H7 (cell line): Measurements from ENCODE around the gene CREG2. TPM values are rescaled to one million over a fixed set of nuclear protein-coding genes. Genes with fewer than 3 reads are reported as not detected.

Source experiments
- DNase-seq: peaks from one replicate; pipeline ENCODE4 v3.0.0; 2012
- H3K27me3 ChIP-seq: 2 replicates; pipeline ENCODE4 v1.6.0; 2011; ENCODE audit warnings: mild to moderate bottlenecking, low read length; ENCODE audit not compliant: control insufficient read depth, insufficient read depth
- H3K36me3 ChIP-seq: replicated peaks from 2 replicates; pipeline ENCODE4 v1.5.1; 2011; ENCODE audit warnings: low read length; ENCODE audit not compliant: control insufficient read depth, insufficient read depth
- H3K4me3 ChIP-seq: 2 replicates; pipeline ENCODE4 v1.5.1; 2011; ENCODE audit warnings: low read depth, mild to moderate bottlenecking, control low read depth, low read length, moderate library complexity; ENCODE audit not compliant: insufficient read depth
- total RNA-seq: library from RNA; depleted of rRNA; stranded (reverse); fragments of >200 nt; shearing (Covaris generic); gene quantifications from 2 replicates; pipeline ENCODE4 v1.2.3, GENCODE V29; 2014; rRNA removed

CREG2 gene
- 0.03 and 0.15 TPM in 2 replicates for total RNA-seq

GRCh38 chr2:101387151-101387834, at the start of gene CREG2:
CREG2 (minus strand) TSS chr2:101387503; CDS start chr2:101387457, 46 bp downstream.
- H3K27me3 ChIP-seq, result peaks cover 32% of the 10 kb centered on the region
- no peaks in the 10 kb centered on the region for H3K36me3 ChIP-seq
- peak within 1 kb of the TSS; percentile 55 for H3K4me3 ChIP-seq
- peak; percentile 95 for DNase-seq

GRCh38 chr2:101435001-101435862, 47.9 kb upstream of the CREG2 start:
- Histone ChIP-seq H3K27me3 (peaks cover 2% of the 10 kb centered on the region; the same call in 1 of the 2 replicates), H3K4me3 (no peak overlapping the region), H3K36me3 (no peaks in the 10 kb centered on the region)
- peak; percentile 88 for DNase-seq

- no peak overlapping the region for H3K4me3 ChIP-seq
- no peaks in the 10 kb centered on the region for H3K36me3 ChIP-seq
- no peak for DNase-seq
- H3K27me3 ChIP-seq, result peaks cover 2% of the 10 kb centered on the region; the same call in 1 of the 2 replicates
Observed at GRCh38 chr2:101433465-101433864, 46.2 kb upstream of the CREG2 start.

- no peak overlapping the region for H3K4me3 ChIP-seq
- no peak for DNase-seq
- H3K36me3 ChIP-seq, result no peaks in the 10 kb centered on the region
- peaks cover 2% of the 10 kb centered on the region; the same call in 1 of the 2 replicates for H3K27me3 ChIP-seq
Observed at GRCh38 chr2:101432411-101433181, 45.3 kb upstream of the CREG2 start.

- no peak overlapping the region for H3K4me3 ChIP-seq
- no peak for DNase-seq
- H3K27me3 ChIP-seq, result peaks cover 2% of the 10 kb centered on the region; the same call in 1 of the 2 replicates
- no peaks in the 10 kb centered on the region for H3K36me3 ChIP-seq
Observed at GRCh38 chr2:101431486-101431885, 44.2 kb upstream of the CREG2 start.

GRCh38 chr2:101430156-101430555, 42.9 kb upstream of the CREG2 start:
- H3K27me3 ChIP-seq, result peaks cover 2% of the 10 kb centered on the region; the same call in 1 of the 2 replicates
- no peak for DNase-seq
- no peak overlapping the region for H3K4me3 ChIP-seq
- no peaks in the 10 kb centered on the region for H3K36me3 ChIP-seq

GRCh38 chr2:101429453-101429852, 42.1 kb upstream of the CREG2 start:
- Histone ChIP-seq H3K36me3 (no peaks in the 10 kb centered on the region), H3K27me3 (peaks cover 2% of the 10 kb centered on the region; the same call in 1 of the 2 replicates), H3K4me3 (no peak overlapping the region)
- no peak for DNase-seq

- Histone ChIP-seq H3K27me3 (no peaks in the 10 kb centered on the region), H3K36me3 (no peaks in the 10 kb centered on the region), H3K4me3 (no peak overlapping the region)
- no peak for DNase-seq
Observed at GRCh38 chr2:101428422-101429176, 41.3 kb upstream of the CREG2 start.

- Histone ChIP-seq H3K27me3 (no peaks in the 10 kb centered on the region), H3K4me3 (no peak overlapping the region), H3K36me3 (no peaks in the 10 kb centered on the region)
- DNase-seq, result no peak
Observed at GRCh38 chr2:101427743-101428142, 40.4 kb upstream of the CREG2 start.

- no peak for DNase-seq
- Histone ChIP-seq H3K36me3 (no peaks in the 10 kb centered on the region), H3K4me3 (no peak overlapping the region), H3K27me3 (no peaks in the 10 kb centered on the region)
Observed at GRCh38 chr2:101427240-101427639, 39.9 kb upstream of the CREG2 start.

GRCh38 chr2:101426822-101427221, 39.5 kb upstream of the CREG2 start:
- DNase-seq, result no peak
- no peaks in the 10 kb centered on the region for H3K36me3 ChIP-seq
- no peak overlapping the region for H3K4me3 ChIP-seq
- no peaks in the 10 kb centered on the region for H3K27me3 ChIP-seq

GRCh38 chr2:101420623-101421022, 33.3 kb upstream of the CREG2 start:
- Histone ChIP-seq H3K36me3 (no peaks in the 10 kb centered on the region), H3K4me3 (no peak overlapping the region), H3K27me3 (no peaks in the 10 kb centered on the region)
- no peak for DNase-seq

GRCh38 chr2:101419096-101419663, 31.9 kb upstream of the CREG2 start:
- Histone ChIP-seq H3K36me3 (no peaks in the 10 kb centered on the region), H3K27me3 (no peaks in the 10 kb centered on the region), H3K4me3 (no peak overlapping the region)
- DNase-seq, result peak; percentile 69
